ENCODE results near the gene TMEM270. TPM values are rescaled to one million over a fixed set of nuclear protein-coding genes. Genes with fewer than 3 reads are reported as not detected.
"Not testable (repeated sequence)": the region's sequence is repeated elsewhere in the genome, so short reads cannot be mapped to it uniquely, and the experiment has no call there.

Gene TMEM270
- total and polyA plus RNA-seq, 8 donors: not detected

DNA sequence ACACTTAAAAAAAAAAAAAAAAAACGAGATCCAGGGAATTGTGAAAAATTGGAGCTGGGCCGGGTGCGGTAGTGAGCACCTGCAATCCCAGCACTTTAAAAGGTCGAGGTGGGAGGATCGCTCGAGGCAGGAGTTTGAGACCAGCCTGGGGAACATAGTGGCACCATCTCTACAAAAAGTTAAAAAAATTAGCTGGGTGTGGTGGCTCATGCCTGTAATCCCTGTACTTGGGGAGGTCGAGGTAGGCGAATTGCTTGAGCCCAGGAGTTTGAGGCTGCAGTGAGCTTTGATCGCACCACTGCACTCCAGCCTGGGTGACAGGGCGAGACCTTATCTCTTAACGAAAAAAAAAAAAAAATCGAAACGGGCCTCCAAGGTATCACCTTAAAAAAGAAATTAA is 28.2 kb upstream of the TMEM270 start:
- H3K4me1 ChIP-seq: peaks cover 11 to 12% of the 10 kb centered on the region in 2 donors
- DNase-seq (no peak), ATAC-seq (no peak)
- H3K27me3 ChIP-seq: peaks cover 0 to 9% of the 10 kb centered on the region in 2 donors
- TF ChIP-seq, protein P1, sequence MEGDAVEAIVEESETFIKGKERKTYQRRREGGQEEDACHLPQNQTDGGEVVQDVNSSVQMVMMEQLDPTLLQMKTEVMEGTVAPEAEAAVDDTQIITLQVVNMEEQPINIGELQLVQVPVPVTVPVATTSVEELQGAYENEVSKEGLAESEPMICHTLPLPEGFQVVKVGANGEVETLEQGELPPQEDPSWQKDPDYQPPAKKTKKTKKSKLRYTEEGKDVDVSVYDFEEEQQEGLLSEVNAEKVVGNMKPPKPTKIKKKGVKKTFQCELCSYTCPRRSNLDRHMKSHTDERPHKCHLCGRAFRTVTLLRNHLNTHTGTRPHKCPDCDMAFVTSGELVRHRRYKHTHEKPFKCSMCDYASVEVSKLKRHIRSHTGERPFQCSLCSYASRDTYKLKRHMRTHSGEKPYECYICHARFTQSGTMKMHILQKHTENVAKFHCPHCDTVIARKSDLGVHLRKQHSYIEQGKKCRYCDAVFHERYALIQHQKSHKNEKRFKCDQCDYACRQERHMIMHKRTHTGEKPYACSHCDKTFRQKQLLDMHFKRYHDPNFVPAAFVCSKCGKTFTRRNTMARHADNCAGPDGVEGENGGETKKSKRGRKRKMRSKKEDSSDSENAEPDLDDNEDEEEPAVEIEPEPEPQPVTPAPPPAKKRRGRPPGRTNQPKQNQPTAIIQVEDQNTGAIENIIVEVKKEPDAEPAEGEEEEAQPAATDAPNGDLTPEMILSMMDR (IDR thresholded peaks at IDR 0.05): no peak
- intact Hi-C loops (cut with DNase I): no loop called here
- no peaks in the 10 kb centered on the region for H3K36me3 ChIP-seq
- H3K27ac ChIP-seq: peak overlapping the region in 1 of 2 donors; percentile 86
- peak overlapping the region; percentile 31 to 48 for H3K4me3 ChIP-seq
- H3K9me3 ChIP-seq: no peaks in the 10 kb centered on the region

DNA sequence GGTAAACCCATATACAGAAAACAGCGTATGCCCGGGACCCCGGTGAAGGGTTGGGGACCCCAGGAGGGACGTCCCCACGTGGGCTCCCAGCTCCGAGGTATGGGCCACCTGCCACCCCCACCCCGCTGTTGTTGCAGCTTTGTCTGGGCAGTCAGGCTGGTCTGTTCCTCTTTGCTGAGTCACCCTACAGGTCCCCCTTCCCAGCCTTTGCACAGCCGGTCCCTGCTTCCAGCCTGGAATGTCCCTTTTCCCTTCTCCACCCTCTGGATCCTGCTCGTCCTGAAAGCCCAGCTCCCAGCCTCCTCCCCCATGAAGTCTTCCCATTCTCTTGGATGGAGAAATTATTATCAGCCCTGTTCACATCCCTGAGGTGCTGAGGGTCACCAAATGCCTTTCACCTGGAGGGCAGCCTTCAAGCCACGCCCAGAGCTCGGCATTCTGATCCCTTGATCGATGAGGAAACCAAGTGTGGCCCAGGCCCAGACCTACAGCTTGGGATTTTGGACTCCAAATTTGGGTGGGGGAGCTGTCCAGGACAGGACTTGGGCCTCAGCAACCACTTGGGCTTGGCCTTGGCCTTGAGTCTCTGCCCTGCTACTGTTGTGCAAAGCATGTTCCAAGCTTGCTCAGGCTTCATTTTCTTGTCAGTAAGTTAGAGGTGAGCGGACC is 27.6 kb upstream of the TMEM270 start:
- Histone ChIP-seq H3K9me3 (no peaks in the 10 kb centered on the region), H3K4me3 (peak overlapping the region in 1 of 2 donors; percentile 48), H3K4me1 (peaks cover 7 to 8% of the 10 kb centered on the region in 2 donors), H3K27me3 (peaks cover 0 to 9% of the 10 kb centered on the region in 2 donors), H3K36me3 (no peaks in the 10 kb centered on the region), H3K27ac (peak overlapping the region; percentile 23 to 86)
- intact Hi-C loops (cut with DNase I): no loop called here
- TF ChIP-seq, protein P1 (IDR thresholded peaks at IDR 0.05): no peak
- DNase-seq: peak in 2 of 4 donors; percentile 61 to 76
- ATAC-seq: peak; percentile 24

DNA sequence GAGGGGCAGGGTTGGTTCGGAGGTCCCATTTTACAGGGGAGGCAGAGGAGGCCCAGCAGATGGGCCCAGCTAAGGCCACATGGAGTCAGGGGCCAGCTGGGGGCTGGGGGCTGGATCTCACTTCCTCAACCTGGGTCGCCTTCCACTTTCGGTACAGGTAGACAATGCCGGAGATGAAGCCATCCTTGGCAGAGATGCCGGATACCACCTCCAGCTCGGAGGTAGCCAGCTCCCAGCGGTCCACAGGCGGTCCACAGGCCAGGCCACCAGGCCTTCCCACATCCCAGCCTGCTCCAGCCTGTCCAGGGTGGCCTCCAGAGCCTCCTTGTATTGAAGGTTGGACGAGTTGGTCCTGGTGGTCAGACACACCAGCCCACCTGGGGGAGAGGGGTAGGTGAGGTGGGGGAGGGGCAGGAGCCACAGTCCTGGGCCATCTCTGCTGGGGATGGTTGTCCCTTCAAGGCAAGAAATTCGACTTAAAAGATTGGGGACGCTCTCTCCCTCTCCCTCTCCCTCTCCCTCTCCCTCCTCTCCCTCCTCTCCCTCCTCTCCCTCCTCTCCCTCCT is 26.2 kb upstream of the TMEM270 start:
- ATAC-seq: no peak
- DNase-seq: no peak
- TF ChIP-seq, protein P1 (IDR thresholded peaks at IDR 0.05): no peak
- H3K9me3 ChIP-seq: no peaks in the 10 kb centered on the region
- H3K4me3 ChIP-seq: no peak overlapping the region
- peaks cover 0 to 9% of the 10 kb centered on the region in 2 donors for H3K27me3 ChIP-seq
- intact Hi-C loops (cut with DNase I): no loop called here
- no peak overlapping the region for H3K27ac ChIP-seq
- H3K4me1 ChIP-seq: peaks cover 0 to 7% of the 10 kb centered on the region in 2 donors
- H3K36me3 ChIP-seq: no peaks in the 10 kb centered on the region

DNA sequence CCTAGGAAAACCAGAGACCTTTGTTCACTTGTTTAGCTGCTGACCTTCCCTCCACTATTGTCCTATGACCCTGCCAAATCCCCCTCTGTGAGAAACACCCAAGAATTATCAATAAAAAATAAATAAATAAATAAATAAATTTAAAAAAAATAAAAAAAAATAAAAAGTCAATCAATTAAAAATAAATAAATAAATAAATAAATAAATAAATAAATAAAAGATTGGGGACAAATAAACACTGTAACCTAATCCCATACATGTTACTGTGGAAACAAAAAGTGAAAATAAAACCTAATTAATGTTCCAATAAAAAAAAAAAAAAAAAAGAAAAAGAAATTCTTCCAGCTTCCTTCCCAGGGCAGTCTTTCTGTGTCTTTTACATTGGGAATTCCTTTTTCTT is 23.8 kb upstream of the TMEM270 start:
- H3K27ac ChIP-seq; H3K4me3 ChIP-seq; H3K36me3 ChIP-seq; H3K9me3 ChIP-seq; DNase-seq; ATAC-seq; H3K27me3 ChIP-seq; H3K4me1 ChIP-seq; intact Hi-C loops (cut with DNase I): not testable (repeated sequence)

DNA sequence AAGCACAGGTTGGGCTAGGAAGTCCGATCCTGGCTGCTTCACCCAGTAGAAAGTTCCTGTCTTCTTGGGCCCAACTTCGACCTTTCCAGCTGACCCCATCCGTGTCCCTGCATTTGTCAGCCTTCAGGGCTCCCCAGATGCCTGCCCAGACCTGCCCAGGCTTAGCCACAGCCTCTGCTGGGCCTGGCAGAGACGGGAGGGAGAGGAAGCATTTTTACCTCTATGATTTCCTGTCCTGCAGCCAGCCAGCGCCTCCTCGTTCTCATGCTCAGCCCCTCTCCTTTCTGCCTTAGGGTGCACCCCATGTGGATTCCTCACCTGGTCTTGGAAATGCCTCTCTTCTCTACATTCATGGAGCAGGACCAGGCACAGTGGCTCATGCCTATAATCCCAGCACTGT is 22.3 kb upstream of the TMEM270 start:
- Histone ChIP-seq H3K27ac (no peak overlapping the region), H3K9me3 (no peaks in the 10 kb centered on the region), H3K4me3 (no peak overlapping the region), H3K4me1 (peaks cover 5 to 12% of the 10 kb centered on the region in 2 donors), H3K36me3 (no peaks in the 10 kb centered on the region), H3K27me3 (peaks cover 0 to 1% of the 10 kb centered on the region in 2 donors)
- DNase-seq (no peak), ATAC-seq (no peak)
- TF ChIP-seq, protein P1 (IDR thresholded peaks at IDR 0.05): no peak
- intact Hi-C loops (cut with DNase I): no loop called here

Measured in left lung (tissue), 10 donors.